Nephron (organoid): ENCODE measurements around the gene PCBP4.
A peak's percentile ranks its signal among the peaks of the same experiment; 100 is the strongest.

ENCODE experiments used
- H3K27ac Mint-ChIP-seq, 3 experiments: 2 replicates each; pipeline ENCODE4 v1.8.0; 2020; ENCODE audit warnings: mixed read lengths in 3 of 3, mild to moderate bottlenecking in 2 of 3, moderate library complexity in 1 of 3
- H3K27me3 Mint-ChIP-seq: 2 replicates; pipeline ENCODE4 v1.8.0; 2021; ENCODE audit warnings: low read depth, mild to moderate bottlenecking, moderate library complexity, mixed read lengths
- H3K36me3 Mint-ChIP-seq: 2 replicates; pipeline ENCODE4 v1.8.0; 2020; ENCODE audit warnings: low read depth, mixed read lengths
- H3K4me1 Mint-ChIP-seq: 2 replicates; pipeline ENCODE4 v1.8.0; 2020; ENCODE audit warnings: mixed read lengths
- H3K4me3 Mint-ChIP-seq, 3 experiments: 2 replicates each; pipeline ENCODE4 v1.8.0; 2020; ENCODE audit warnings: mild to moderate bottlenecking in 3 of 3, mixed read lengths in 3 of 3, moderate library complexity in 2 of 3
- H3K9me3 Mint-ChIP-seq: 2 replicates; pipeline ENCODE4 v1.8.0; 2020; ENCODE audit warnings: mixed read lengths
- TF ChIP-seq, protein P1 (sequence below), 3 experiments: fragments of 200-600 bp; sonication (generic); IDR thresholded peaks; one replicate each; pipeline ENCODE4 v1.5.0; 2021; ENCODE audit warnings: antibody characterized with exemption in 3 of 3; ENCODE audit not compliant: unreplicated experiment in 3 of 3

The PCBP4 gene

DNA sequence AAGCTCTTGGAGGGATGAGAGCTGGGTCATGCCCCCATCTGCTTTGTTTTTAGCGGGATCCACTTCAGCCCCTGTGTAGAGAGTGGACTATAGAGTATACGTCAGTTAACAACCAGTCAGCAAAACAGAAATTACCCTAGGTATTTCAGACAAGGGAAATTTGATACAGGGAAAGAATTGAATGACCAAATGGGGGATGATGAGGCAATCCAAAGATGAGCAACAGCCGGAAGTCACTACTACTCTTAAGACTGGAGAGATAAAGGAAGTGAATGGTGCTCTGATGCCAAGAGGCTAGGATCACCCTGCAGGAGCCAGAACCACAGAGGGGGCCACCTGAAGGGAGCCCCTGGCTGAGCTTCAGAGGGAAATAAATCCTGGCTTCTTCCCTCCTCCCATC is 13.8 kb downstream of the PCBP4 start:
- Mint-ChIP-seq H3K4me3 (peak overlapping the region in 2 of 3 experiments; percentile 8 to 53), H3K27me3 (peaks cover 8% of the 10 kb centered on the region), H3K27ac (peak overlapping the region in 1 of 3 experiments; percentile 2), H3K36me3 (peaks cover 4% of the 10 kb centered on the region), H3K4me1 (peaks cover 12% of the 10 kb centered on the region), H3K9me3 (no peaks in the 10 kb centered on the region)
- TF ChIP-seq, protein P1, sequence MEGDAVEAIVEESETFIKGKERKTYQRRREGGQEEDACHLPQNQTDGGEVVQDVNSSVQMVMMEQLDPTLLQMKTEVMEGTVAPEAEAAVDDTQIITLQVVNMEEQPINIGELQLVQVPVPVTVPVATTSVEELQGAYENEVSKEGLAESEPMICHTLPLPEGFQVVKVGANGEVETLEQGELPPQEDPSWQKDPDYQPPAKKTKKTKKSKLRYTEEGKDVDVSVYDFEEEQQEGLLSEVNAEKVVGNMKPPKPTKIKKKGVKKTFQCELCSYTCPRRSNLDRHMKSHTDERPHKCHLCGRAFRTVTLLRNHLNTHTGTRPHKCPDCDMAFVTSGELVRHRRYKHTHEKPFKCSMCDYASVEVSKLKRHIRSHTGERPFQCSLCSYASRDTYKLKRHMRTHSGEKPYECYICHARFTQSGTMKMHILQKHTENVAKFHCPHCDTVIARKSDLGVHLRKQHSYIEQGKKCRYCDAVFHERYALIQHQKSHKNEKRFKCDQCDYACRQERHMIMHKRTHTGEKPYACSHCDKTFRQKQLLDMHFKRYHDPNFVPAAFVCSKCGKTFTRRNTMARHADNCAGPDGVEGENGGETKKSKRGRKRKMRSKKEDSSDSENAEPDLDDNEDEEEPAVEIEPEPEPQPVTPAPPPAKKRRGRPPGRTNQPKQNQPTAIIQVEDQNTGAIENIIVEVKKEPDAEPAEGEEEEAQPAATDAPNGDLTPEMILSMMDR (IDR thresholded peaks at IDR 0.05; ENCODE audit: unreplicated experiment in 3 of 3), result no peak

DNA sequence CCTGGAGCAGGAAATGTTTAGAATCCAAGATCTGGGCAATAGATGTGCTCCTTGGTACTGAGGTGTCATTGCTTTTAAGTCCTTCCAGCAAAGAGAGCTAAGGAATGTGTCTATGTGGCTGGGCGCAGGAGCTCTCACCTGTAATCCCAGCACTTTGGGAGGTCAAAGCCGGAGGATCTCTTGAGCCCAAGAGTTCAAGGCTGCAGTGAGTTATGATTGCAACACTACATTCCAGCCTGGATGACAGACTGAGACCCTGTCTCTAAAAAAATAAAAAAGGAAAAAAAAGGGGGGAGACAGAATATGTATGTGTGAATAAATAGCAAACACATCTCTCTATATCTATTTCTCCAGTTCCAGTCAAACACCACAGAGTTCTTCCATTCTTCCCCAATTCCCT is 16.4 kb downstream of the PCBP4 start:
- Mint-ChIP-seq H3K27ac (no peak overlapping the region), H3K36me3 (no peaks in the 10 kb centered on the region), H3K27me3 (peaks cover 8% of the 10 kb centered on the region), H3K4me3 (no peak overlapping the region), H3K4me1 (peaks cover 12% of the 10 kb centered on the region), H3K9me3 (no peaks in the 10 kb centered on the region)
- TF ChIP-seq, protein P1 (IDR thresholded peaks at IDR 0.05; ENCODE audit: unreplicated experiment in 3 of 3), result no peak

DNA sequence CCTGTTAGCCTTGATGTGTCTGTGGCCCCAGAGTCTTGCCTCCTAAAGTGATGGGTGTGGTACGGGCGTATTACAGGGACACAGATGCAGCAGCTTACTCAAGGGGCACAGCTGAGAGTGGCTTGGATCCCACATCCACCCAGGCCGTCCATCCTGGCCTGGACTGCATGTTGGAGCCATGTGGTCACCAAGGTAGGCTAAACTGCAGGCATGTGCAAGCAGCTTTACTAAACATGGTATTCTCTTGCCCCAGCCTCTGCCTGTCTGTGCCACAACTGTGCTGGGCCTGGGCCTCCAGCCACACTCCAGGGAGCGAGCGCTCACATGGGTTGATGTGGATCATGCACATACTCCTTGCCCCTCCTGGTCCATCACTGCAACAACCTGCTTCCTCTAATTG is 18.1 kb downstream of the PCBP4 start:
- H3K4me3 Mint-ChIP-seq, result no peak overlapping the region
- no peaks in the 10 kb centered on the region for H3K36me3 Mint-ChIP-seq
- H3K27me3 Mint-ChIP-seq, result peaks cover 8% of the 10 kb centered on the region

DNA sequence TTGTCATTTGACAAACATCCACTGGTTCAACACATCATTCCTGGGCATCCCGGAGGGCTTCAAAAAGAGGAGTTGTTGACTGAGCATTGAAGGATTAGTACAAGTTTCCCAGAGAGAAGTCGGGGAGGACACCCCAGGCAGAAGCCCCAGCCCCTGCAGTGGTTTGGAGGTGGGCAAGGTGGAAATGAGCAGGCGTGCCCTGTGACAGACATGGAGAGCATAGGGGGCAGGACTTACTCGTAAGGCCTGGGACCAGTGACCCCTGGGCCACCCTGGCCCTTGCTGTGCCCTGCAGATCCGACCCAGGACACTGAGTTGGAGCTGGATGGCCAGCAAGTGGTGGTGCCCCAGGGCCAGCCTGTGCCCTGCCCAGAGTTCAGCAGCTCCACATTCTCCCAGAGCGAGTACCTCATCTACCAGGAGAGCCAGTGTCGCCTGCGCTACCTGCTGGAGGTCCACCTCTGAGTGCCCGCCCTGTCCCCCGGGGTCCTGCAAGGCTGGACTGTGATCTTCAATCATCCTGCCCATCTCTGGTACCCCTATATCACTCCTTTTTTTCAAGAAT is 19.2 kb downstream of the PCBP4 start:
- no peak overlapping the region for H3K4me3 Mint-ChIP-seq
- peaks cover 4% of the 10 kb centered on the region for H3K27me3 Mint-ChIP-seq
- H3K4me1 Mint-ChIP-seq, result peaks cover 3% of the 10 kb centered on the region
- no peaks in the 10 kb centered on the region for H3K36me3 Mint-ChIP-seq
- H3K27ac Mint-ChIP-seq, result peak overlapping the region in 2 of 3 experiments; percentile 62 to 72
- no peaks in the 10 kb centered on the region for H3K9me3 Mint-ChIP-seq
- TF ChIP-seq, protein P1 (IDR thresholded peaks at IDR 0.05; ENCODE audit: unreplicated experiment in 3 of 3), result no peak

More for the DNA sequence above, 18.1 kb downstream of the PCBP4 start:
- TF ChIP-seq, protein P1 (IDR thresholded peaks at IDR 0.05; ENCODE audit: unreplicated experiment in 3 of 3), result no peak
- Mint-ChIP-seq H3K4me1 (peaks cover 12% of the 10 kb centered on the region), H3K9me3 (no peaks in the 10 kb centered on the region), H3K27ac (no peak overlapping the region)

DNA sequence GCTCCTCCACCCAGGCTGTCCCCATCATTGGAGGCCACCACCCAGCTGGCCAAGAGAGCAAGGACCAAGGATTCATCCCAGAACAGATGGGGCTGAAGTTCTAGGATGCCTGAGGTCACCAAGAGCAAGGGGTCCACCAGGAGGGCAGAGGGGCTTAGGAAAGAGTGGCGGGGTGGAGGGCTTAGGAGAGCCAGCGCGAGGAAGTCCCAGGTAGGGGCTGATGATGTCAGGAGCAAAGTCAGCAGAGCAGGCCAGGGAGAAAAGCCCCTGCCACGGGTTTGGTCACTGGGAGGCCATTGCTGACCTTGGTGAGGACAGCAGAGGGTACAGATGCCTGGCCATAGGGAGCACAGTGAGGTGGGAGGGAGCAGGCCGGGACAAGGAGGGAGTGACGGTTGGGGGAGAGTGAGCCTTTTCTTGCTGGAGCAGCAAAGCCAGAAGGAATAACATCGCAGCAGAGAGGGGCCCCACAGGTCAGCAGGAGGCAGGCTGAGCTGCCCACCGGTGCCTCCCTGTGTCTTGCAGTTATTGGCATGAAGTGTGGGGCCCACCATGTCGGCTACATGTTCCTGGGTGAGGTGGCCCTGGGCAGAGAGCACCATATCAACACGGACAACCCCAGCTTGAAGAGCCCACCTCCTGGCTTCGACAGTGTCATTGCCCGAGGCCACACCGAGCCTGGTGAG is 19.9 kb downstream of the PCBP4 start:
- Mint-ChIP-seq H3K9me3 (no peaks in the 10 kb centered on the region), H3K4me1 (no peaks in the 10 kb centered on the region), H3K27ac (peak overlapping the region in 1 of 3 experiments; percentile 62), H3K36me3 (no peaks in the 10 kb centered on the region), H3K4me3 (no peak overlapping the region), H3K27me3 (peaks cover 3% of the 10 kb centered on the region)
- TF ChIP-seq, protein P1 (IDR thresholded peaks at IDR 0.05; ENCODE audit: unreplicated experiment in 3 of 3), result no peak

DNA sequence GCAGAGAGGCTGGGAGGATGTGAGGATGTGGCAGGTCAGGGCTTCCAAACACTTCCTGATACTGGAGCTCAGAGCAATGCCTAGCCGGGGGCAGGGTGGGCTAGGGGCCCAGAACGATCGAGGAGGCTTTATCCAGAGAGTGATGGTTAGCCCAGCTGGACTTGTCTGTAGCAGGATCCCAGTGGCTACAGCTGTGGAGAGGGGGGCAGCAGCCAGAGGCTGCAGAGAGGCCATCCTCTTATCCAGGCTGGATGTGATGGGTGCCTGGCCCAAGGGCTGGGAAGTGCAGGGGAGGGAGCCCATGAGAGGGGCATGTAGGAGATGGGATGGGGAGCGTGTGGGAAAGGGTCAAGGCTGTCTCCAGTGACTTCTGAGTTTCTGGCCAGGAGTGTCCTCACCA is 20.5 kb downstream of the PCBP4 start:
- TF ChIP-seq, protein P1 (IDR thresholded peaks at IDR 0.05; ENCODE audit: unreplicated experiment in 3 of 3), result no peak
- Mint-ChIP-seq H3K27me3 (no peaks in the 10 kb centered on the region), H3K4me3 (no peak overlapping the region), H3K27ac (no peak overlapping the region), H3K4me1 (peaks cover 5% of the 10 kb centered on the region), H3K36me3 (no peaks in the 10 kb centered on the region), H3K9me3 (no peaks in the 10 kb centered on the region)
